Activated CD4-positive, alpha-beta T cell treated with anti-CD3 and anti-CD28 coated beads, Interleukin-2, amount 50 U/mL, for 48 hours (primary cell): ENCODE measurements around the gene PDE10A.

Experiments used
- DNase-seq, 2 experiments: peaks; one replicate each; pipeline ENCODE4 v3.0.0-alpha.2; 2020

Gene PDE10A

DNA sequence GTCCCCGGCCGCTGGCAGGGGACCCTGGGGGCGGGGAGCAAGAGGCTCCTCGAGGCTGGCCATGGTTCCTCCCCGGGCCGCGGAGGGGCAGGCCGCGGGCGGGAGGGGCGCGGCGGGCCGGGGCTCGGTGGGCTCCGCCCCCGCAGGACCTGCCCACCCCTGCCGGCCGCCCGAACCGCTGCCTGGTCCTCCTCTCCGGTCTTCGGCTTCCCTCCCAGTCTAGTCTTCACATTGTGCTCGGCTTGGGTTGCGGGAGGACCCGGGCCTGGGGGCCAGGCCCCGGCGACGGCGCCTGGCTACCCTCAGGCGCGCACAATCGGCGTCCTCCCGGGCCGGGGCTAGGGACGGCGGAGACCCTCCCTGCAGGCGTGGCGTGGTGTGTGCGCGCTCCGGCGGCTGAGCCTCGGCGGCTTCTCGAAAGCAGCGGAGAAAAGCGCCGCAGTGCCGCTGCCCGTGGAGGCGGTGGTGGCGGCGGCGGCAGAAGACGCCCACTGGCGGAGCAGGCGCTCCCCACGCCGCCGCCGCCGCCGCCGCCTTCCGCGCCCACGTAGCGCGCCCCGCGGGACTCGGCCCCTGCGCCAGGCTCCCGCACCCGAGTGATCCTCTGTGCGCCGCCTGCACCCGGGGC is at the start of gene PDE10A:
PDE10A (minus strand) TSS at position 493 of the 628 bp plus-strand sequence; CDS start at position 63, 430 bp downstream.
- DNase-seq = no peak

DNA sequence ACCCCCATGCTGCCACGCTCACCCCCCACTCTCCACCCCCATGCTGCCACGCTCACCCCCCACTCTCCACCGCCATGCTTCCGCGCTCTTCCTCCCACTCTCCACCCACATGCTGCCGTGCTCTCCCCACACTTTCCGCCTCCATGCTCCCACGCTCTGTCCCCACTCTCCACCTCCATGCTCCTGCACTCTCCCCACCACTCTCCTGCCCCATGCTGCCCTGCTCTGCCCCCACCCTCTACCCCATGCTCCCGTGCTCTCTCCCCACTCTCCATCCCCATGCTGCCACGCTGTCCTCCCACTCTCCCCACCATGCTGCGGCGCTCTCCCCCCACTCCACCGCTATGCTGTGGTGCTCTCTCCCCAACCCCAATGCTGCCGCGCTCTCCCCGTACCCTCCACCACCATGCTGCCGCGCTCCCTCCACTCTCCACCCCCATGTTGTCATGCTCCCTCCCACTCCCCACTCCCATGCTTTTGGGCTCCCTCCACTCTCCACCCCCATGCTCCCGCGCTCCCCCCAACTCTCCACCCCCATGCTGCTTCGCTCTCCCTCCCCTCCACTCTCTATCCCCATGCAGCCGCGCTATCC is 46.0 kb upstream of the PDE10A start:
- no peak for DNase-seq

DNA sequence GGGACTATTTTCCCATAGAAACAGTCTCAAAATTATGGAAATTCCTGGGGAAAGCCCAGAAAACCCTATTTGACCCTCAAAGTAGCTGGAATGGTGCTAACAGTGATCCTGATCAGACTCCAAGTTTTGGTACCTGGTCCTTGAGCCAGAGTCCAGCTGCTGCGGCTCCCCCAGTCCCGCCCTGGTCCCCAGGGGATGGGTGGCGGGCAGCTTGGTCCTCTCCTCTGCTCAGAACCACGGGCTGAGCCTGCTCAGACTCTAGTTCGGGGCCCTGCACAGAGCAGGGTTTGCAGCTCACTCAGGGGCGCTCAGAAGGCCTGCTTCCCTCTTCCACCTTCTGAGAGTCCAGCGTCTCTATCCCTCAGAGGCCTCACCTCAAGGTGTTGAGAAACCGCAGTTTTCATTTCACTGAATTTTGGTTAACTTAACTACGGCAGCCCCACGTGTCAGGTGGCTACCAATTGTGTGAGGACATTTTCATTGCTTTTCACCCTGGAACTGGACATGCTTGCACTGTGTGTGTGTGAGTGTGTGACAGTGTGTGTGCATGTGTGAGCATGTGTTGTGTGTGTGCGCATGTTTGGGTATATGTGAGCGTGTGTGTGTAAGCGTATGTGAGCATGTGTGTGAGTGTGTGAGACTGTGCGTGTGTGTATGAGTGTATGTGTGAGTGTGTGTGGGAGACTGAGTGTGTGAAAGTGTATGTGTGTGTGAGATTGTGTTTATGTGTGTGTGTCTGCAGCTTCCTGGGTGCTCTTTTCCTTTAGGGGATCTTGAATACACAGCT is 44.2 kb upstream of the PDE10A start:
- DNase-seq = no peak

DNA sequence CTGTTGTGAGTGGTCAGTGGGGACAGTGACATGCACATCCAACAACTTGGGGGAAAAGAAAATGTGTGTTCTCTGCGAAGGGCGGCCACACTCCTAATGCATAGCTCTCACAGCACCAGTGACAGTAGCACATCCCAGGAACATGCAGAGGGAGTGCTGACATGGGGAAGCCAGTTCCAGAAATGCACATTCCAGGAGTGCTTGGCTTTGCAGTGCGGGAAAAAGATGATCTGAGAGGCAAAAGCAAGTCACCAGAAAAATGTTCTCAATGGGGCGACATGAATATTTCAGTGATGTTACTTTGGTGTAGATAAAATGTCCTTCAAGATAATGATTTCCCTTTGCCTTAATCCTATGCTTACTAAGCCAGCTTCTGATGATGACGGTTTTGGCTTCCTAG is 42.9 kb upstream of the PDE10A start:
- DNase-seq = no peak

DNA sequence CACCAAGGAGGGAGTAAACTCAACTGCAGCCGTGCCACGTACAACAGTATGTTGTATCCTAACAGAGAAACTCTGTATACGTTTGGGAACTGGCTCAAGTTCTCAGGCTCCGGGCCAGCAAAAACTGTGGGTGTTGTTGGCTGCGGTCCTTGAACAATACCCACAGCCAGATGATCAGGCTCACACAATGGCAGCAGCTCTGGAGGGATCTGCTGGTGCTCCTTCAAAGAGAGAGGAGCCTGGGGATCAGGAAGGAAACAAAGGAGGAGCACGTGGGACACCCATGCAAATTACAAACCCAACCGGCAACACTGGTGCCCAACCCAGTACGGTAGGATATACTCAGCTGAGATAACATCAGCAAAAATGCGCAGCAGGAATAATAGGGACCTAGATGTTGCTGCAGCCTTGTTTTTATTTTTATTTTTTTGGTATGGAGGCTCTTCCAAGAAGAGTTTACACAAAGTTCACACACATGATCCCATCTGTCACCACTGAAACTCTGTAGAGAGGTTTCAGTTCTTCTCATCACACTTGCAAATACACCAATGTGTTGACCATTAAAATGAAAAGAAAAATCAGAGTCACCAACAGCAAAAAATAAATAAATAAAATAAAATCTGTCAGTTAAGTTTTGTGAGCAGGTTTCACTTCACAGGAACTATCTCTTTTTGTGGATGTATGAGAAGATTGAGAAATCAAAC is 41.2 kb upstream of the PDE10A start:
- DNase-seq = no peak

DNA sequence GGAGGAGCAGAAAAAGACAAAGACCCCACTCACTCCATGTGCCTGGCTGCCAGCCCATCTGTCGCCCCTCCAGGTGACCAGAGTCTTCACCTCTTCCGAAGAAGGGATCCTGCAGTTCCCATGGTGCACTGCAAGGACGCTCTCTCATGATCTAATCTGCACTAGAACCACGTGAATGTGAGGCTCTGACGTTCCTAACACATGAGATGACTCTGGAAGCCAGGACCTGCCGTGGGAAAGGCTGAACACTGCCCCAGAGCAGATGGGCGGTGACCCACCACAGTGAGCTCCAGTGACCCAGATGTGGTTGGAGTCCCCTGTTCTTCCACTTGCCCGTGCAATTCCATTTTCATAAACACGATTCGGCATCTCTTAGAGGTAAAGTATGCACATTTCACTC is 39.6 kb upstream of the PDE10A start:
- DNase-seq = no peak

DNA sequence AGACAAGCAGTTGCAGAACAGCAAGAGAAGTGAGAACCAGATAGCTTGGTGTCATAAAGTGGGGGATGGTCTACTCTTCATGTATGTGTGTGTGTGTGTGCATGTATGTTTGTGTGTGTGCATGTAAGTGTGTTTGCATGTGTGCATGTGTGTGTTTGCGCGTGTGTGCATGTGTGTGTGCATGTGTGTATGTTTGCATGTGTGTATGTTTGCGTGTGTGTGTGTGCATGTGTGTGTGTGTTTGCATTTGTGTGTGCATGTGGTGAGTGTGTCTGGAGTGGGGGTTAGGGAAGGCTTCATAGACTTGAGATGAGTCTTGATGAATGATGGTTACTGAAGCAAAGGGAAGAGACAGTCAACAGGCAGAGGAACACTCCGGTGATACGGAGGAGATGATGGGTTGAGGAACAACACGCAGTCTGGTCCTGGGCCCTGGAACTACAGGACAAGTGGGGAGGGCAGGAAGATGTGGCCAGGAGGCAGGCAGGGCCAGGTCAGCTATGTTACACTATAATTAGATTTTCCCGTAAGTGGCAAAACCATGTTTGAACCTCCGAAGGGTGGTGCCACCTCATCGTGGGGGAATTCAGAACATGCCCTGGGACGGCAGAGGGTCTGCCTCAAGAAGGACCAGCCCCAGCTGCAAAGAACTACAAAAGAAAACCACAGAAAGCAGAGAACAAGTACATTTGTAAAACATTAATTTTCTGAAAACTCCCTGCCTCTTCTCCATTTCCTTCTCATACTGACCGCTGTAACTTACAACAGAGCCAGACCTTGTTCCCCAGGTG is 38.7 kb upstream of the PDE10A start:
- DNase-seq = no peak

DNA sequence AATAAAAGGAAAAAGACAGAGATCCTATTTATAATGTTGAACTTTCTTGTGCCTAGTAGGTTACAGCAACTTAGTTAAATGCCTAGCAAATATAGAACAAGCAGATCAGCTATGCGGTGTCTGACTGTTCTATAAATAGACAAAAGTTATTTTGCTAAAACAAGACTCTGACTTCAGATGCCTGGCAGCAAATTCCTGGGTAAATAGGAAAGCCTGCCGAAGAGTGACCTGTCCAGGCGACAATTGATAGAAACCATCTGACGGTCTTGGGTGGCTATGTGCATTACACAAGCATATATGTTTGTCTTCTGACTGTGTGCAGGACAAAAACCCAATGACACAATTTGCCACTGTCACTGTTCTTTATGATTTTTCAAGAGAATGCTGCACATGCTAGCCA is 38.0 kb upstream of the PDE10A start:
- no peak for DNase-seq

DNA sequence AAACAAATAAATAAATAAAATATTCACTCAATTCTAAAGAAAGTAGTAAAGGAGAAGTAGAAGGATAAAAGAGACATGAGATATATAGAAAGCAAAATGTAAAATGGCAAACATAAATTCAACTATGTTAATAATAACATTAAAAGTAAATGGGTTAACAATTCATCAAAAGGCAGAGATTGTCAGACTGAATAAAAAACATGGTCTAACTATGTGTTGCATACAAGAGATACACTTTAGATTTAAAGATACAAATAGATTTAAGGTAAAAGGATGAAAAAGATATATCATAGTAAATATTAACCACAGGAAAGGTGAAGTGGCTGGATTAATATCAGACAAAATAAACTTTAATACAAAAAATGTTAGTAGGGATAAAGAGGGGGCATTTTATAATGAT is 35.8 kb upstream of the PDE10A start:
- DNase-seq = no peak

DNA sequence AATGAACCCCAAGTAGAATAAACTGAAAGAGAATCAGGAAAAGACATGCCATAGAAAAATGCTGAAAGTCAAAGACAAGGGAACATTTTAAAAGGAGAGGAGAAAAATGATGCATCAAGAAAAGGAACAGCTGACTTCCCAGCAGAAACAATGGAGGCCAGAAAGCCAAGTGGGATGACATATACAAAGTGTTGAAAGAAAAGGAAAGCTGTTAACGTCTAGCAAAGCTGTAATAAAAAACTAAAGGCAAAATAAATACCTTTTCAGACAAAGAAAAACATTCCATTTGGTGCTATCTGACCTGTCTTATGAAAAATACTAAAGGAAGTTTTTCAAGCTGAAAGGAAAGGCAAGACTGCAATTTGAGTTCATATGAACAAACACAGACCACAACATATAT is 34.1 kb upstream of the PDE10A start:
- DNase-seq = no peak

DNA sequence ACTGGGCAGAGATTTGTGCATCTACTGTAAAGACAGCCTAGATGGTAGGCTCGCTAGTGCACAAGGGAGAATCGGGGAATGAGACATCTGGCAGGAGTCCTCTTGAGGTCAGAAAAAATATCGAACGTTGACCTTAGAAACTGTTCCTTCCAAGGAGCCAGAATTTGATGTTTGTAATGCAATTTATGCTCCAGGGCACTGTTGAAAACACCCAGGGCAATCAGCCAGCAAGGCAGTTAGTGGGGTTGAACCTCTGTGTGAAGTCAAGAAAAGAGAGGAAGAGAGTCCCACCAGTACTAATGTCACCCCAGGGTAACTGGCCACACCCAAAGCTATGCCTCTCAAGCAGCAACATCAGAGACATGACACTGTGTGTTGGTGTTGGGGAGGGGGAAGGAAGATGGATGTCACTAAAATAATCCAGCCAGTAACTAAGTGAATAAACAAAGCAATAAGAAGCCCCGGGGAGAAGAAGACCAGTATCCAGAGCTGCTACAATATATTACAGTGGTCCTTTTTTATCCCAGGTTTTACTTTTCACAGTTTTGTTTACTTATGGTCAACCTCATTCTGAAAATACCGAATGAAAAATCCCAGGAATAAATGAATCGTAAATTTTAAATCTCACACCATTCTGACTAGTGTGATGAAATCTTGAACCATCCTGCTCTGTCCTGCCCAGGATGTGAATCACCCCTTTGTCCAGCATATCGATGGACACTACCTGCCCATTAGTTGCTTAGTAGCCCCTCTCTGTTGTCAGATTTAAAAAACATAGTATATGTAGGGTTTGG is 32.9 kb upstream of the PDE10A start:
- no peak for DNase-seq

DNA sequence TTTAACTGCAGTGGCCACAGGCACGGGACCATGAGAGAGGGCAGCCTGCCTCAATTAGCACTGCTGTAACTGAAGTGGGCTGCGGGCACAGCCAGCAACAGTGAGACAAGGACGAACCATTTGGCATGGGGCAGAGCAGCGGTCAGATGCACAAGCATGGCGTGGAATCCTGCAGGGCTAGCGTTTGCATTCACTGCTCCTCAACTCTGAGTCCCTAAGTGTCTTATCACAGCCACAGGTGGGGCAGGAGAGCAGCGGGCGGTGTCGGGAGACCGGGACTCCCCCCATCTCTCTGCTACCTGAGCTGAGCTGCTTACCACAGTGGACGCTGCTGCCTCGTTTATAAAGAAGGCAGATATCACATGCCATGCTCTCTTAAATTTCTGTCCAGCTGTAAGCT is 31.3 kb upstream of the PDE10A start:
- no peak for DNase-seq

DNA sequence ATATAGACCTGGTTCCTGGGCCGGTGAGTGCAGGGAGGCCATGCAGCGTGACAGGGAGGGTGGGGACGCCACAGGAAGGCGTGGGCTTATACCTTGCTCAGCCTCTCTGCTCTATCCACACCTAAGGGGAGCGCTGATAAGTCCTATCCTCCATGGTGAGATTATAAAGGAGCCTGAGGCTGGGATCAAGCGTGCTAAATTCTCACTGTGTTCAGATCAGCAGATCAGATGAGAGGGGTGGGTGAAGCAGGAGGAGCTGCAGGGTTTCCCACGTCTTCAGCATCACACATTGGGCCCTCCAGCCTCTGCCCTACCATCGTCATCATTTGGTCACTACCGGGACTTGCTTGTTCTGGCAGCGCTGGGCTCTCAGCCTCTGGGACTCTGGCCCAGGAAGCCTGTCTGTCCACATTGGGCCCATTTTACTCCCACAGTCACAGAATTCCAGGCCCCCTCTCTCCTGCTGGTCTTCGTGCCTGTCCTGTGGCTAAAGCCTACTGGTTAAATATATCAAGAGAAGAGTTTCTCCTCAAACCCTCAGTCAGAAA is 29.1 kb upstream of the PDE10A start:
- DNase-seq = no peak

DNA sequence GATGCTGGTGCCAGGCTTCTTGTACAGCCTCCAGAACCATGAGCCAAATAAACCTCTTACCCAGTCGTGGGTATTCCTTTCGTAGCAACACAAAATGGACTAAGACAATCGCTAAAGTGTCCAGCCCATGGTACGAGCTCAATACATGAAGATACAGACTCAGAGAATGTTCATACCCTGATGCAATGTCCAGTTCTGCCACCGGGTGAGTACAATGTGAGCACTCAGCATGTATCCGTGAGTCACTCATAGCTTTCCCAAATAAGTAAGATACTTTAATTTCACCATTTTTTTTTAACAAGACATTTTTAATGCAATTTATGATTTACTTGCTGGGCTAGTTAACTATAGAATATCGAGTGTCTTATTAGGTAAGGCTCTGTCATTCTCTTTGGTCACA is 26.7 kb upstream of the PDE10A start:
- DNase-seq = no peak

DNA sequence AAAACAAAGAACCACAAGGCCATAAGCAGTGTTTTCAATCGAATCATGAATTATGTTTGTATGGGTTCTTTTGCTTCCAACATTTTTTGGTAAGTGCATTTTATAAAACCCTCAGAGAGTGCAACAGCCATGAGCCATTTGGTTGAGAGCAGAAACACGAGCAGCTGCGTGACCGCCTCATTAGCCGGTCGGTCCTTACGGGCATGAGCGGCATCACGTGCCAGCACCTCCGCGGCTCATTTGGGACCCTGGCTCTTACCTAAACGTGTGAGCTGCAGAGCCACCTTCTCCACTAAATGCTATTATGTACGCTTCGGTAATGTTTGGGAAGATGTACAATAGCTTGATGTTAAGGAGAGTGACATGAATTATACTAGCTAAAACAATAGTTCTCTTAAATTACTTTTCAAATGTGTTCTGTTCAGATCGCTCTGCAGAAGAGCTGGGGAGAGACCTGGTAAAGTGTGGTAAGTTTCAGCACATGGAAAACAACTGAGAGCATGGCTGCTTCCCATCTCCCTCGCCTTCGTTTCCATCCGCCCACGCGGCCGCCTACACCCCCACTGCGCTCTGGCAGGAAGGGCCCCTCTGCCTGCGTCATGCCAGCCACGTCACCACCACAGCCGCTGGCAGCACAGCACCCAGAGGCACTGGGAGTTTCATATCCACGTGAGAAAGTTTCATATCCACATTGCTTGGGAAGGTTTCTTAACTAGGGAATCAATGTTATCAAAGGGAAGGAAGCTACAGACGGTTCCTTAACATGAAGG is 23.7 kb upstream of the PDE10A start:
- DNase-seq = no peak

DNA sequence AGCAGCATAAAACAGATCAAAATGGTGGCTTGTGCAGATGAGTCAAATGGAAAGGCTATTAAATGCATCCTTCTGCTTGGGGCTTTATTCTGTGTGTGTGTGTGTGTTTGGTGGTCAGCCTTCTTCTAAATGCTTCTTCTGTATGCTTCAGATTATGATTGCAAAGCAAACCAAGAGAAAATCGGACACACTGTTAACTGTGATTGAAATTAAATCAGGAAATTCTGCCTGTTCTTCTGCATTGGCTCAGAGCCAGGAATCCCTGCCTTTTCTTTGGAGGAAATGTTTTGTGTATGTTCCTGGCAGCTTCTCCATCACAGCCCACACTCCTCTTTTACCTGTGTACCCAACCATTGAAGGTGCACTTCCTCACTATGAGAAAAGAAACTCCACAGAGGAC is 22.3 kb upstream of the PDE10A start:
- DNase-seq = no peak

DNA sequence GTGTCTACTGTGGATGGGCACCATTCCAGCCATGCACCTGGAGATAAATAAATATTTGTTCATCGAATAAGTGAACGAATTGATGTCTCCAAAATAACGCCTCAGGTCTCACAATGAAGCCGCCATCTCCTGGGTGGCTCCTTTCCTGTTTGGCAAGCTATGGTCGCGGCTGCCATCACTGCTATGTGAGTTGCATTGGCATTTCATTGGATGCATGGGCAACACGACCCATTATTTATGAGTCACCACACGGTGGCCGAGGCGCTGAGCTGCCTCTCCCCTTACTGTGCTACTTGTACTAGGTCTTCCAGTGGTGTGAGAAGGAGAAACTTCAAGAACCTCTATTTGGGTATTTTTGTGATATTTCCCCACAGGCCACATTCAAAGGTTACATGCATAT is 21.3 kb upstream of the PDE10A start:
- DNase-seq = no peak

DNA sequence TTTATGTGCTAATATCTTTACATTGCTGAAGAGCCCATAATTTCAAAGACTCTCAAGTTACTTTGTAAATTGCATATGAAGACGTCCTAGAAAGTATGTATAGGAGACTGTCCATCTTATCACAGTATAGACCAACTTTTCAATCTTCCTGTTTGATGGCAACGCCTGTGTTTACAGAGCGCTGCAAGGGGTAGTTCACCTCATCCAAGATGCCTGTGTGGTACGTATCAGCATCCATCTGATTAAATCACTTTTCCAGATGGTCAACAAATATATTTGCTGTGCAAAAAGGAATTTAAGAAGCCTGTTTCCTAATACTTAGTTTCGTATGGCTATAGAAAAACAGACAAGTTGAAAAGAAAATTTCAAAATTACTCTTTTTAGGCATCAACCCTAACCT is 17.9 kb upstream of the PDE10A start:
- no peak for DNase-seq

DNA sequence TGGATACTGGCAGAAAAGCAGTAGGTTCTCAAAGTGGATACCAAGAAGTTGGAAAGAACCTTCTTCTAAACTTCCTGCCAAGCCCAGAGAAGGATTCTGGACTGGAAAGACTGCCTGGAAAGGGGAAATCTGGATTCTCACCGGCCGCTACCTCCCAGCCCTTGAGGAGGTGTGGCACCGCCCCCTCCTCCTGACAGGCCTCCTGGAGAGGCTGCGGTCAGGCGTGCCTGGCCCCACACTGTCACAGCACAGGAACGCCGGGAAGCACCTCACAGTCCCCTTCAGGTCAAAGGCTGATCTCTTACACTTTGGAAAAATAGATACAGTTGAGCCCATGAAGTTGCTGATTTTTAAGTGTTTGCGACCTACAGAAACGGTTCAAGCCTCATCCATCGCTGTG is 16.3 kb upstream of the PDE10A start:
- DNase-seq = no peak

DNA sequence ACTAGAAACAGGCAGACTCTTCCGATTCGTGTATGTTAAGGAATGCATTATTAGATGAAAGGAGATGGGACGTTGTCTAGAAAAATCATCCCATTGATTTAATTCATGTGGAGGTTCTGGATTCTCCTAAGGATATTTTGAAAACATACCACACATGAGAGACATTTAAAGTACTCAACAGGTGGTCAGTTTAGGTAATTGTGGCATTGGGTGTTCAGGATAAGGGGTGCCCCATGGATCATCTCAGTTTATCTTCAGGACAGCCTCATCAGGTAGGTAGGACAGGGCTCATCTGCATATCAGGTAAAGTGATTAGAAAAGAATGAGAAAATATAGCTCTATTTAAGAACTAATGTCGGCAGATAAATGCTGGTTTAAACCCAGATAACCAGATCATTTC is 15.9 kb upstream of the PDE10A start:
- no peak for DNase-seq

DNA sequence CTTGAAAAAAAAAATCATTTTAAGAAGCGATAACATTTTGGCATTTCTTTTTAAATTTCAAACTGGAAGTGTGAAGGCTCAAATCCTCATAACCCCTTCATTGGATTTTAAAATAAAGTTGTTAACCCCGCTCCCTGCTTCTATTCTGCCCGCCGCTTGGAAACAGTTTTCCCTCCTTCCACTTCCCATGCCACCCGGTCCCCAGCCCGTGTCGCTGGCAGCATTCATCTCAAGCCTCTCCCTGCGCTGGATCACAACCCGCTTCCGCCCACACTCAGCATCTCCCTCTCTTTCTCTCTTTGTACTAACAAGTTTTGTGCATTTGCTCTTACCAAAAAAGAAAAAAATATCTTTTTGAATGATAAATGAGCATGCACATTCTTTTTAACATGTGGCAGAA is 15.4 kb upstream of the PDE10A start:
- DNase-seq = no peak
